Stimulated activated CD8-positive, alpha-beta memory T cell treated with anti-CD3 and anti-CD28 coated beads, Interleukin-12 subunit alpha, Interleukin-12 subunit beta, amount 100 ng/mL, for 24 hours (primary cell): ENCODE results near the gene ALG1.
"Not testable (repeated sequence)": the region's sequence is repeated elsewhere in the genome, so short reads cannot be mapped to it uniquely, and the experiment has no call there.

Source experiments
- DNase-seq: peaks from one replicate; pipeline ENCODE4 v3.0.0-alpha.2; 2020; ENCODE audit errors: extremely low read depth

Gene ALG1

GRCh38 chr16:5044581-5044980 is 27.1 kb upstream of the ALG1 start:
- DNase-seq = not testable (repeated sequence)

GRCh38 chr16:5045499-5046115 is 26.0 kb upstream of the ALG1 start:
- DNase-seq = no peak

GRCh38 chr16:5046914-5047313 is 24.7 kb upstream of the ALG1 start:
- no peak for DNase-seq

- no peak for DNase-seq
Measured at GRCh38 chr16:5054876-5055865, 16.5 kb upstream of the ALG1 start.

- DNase-seq = no peak
Measured at GRCh38 chr16:5056352-5056751, 15.3 kb upstream of the ALG1 start.

GRCh38 chr16:5058476-5058875 is 13.2 kb upstream of the ALG1 start:
- DNase-seq = no peak

GRCh38 chr16:5059386-5060072 is 12.1 kb upstream of the ALG1 start:
- DNase-seq = no peak

GRCh38 chr16:5060073-5060641 is 11.5 kb upstream of the ALG1 start:
- no peak for DNase-seq

GRCh38 chr16:5062051-5062450 is 9.6 kb upstream of the ALG1 start:
- DNase-seq = no peak

GRCh38 chr16:5062790-5063765 is 8.6 kb upstream of the ALG1 start:
- DNase-seq = no peak

GRCh38 chr16:5064915-5065314 is 6.7 kb upstream of the ALG1 start:
- no peak for DNase-seq

GRCh38 chr16:5065326-5065725 is 6.3 kb upstream of the ALG1 start:
- DNase-seq = no peak

- DNase-seq = no peak
Measured at GRCh38 chr16:5065813-5066212, 5.8 kb upstream of the ALG1 start, which contains the start of gene C16orf89. C16orf89 (minus strand) TSS chr16:5065956; CDS start chr16:5065908, 48 bp downstream.

- DNase-seq = no peak
Measured at GRCh38 chr16:5066511-5066910, 5.1 kb upstream of the ALG1 start.

GRCh38 chr16:5069048-5069447 is 2.6 kb upstream of the ALG1 start:
- no peak for DNase-seq

- no peak for DNase-seq
Measured at GRCh38 chr16:5069854-5070253, 1.8 kb upstream of the ALG1 start.

- DNase-seq = no peak
Measured at GRCh38 chr16:5070431-5071186, 1.0 kb upstream of the ALG1 start.

GRCh38 chr16:5071341-5071680 is 332 bp upstream of the ALG1 start:
- no peak for DNase-seq

GRCh38 chr16:5072334-5073278 is 963 bp downstream of the ALG1 start:
- no peak for DNase-seq
